ENCODE measurements around the gene SLC25A43. TPM values are rescaled to one million over a fixed set of nuclear protein-coding genes. Genes with fewer than 3 reads are reported as not detected.

SLC25A43 gene
- total and polyA plus RNA-seq, 9 of the 15 experiments (the other 6 are each of a cell fraction or from before 2014, with no cell fraction given), result 1.3 to 8.4 (median 4.0) TPM

GRCh38 chrX:119423631-119424030 lies 24.5 kb downstream of the SLC25A43 start (continued):
- TF ChIP-seq ZNF3 (CRISPR knock-in tag; IDR thresholded peaks at IDR 0.05), result no peak
- no peak for TF ChIP-seq NBN (IDR thresholded peaks at IDR 0.05; ENCODE audit: low read depth)
- no peak for TF ChIP-seq SUPT5H (IDR thresholded peaks at IDR 0.05)
- peak; percentile 93; the same call in 1 of the 2 replicates for TF ChIP-seq CBX1 (IDR thresholded peaks at IDR 0.05; ENCODE audit: low read depth)
- peak; percentile 62 for TF ChIP-seq SMAD1 (IDR thresholded peaks at IDR 0.05; ENCODE audit: low read depth, low read length, partially characterized antibody)
- peak in 1 of 2 experiments; percentile 84; a peak in 1 of 4 replicates for TF ChIP-seq KDM4B (IDR thresholded peaks at IDR 0.05; ENCODE audit: borderline replicate concordance in 2 of 2, low read depth in 1 of 2)

GRCh38 chrX:119424999-119425398 lies 25.9 kb downstream of the SLC25A43 start:
- no peak overlapping the region for H3K9ac ChIP-seq (ENCODE audit: insufficient read depth in 1 of 2, low read depth in 2 of 2, low read length in 2 of 2)
- H3K9me3 ChIP-seq (replicated peaks; ENCODE audit: control insufficient read depth, insufficient read depth, low read depth, low read length), result no peaks in the 10 kb centered on the region
- no TSS peak for BruUV-seq (replicated peaks)
- no peak overlapping the region for H3K27ac ChIP-seq (ENCODE audit: extremely low read depth, low read depth, low read length)
- H3K4me2 ChIP-seq (ENCODE audit: insufficient read depth, low read length), result no peak overlapping the region
- CTCF ChIA-PET (ENCODE audit: low intra/inter-chr PET ratio), result interaction anchor here (0.6 kb wide), 2 partner anchors 35 to 64 kb away, joined by 3 read pairs; no protein-coding TSS in a partner anchor
- ATAC-seq (peak; percentile 75; the same call in 2 of the 3 replicates), DNase-seq (ENCODE audit: extremely low read depth in 1 of 4, low spot score in 3 of 4) (no peak), FAIRE-seq (no peak)
- no peaks in the 10 kb centered on the region for H4K20me1 ChIP-seq (replicated peaks; ENCODE audit: control insufficient read depth, insufficient read depth, low read length)
- no peaks in the 10 kb centered on the region for H3K9me1 ChIP-seq (ENCODE audit: control insufficient read depth, insufficient read depth, low read length)
- no peak overlapping the region for H3K4me3 ChIP-seq
- POLR2A ChIA-PET, result no interaction called here
- in situ Hi-C loops (cut with MboI), result no loop called here
- 57% methylated on average over 5 of the region's 6 CpGs for WGBS (ENCODE audit: insufficient coverage, low coverage, missing lambda C conversion rate)
- H3K4me1 ChIP-seq (replicated peaks in 1 of 2; ENCODE audit: control insufficient read depth in 2 of 2, insufficient read depth in 2 of 2, low read length in 2 of 2), result peaks cover 9 to 12% of the 10 kb centered on the region in 2 experiments; a peak in 4 of 5 replicates
- no peak overlapping the region for H2AFZ ChIP-seq (ENCODE audit: low read depth, low read length)
- 0 out of 3 replicates have a peak, but pooled peaks cover 3% of the 10 kb centered on the region for H3K36me3 ChIP-seq (ENCODE audit: control insufficient read depth, insufficient read depth, low read length)
- intact Hi-C loops (cut with micrococcal nuclease), result no loop called here
- H3K79me2 ChIP-seq (ENCODE audit: control insufficient read depth, insufficient read depth, low read length), result no peaks in the 10 kb centered on the region
- H3K27me3 ChIP-seq (ENCODE audit: control insufficient read depth in 2 of 2, insufficient read depth in 2 of 2, low read length in 2 of 2), result no peaks in the 10 kb centered on the region
- TF ChIP-seq ZBTB33 (CRISPR knock-in tag; IDR thresholded peaks at IDR 0.05) (peak; percentile 48; the same call in 1 of the 2 replicates), ZNF407 (IDR thresholded peaks at IDR 0.05; ENCODE audit: low read depth) (no peak), BRD9 (IDR thresholded peaks at IDR 0.05; ENCODE audit: low read depth, partially characterized antibody) (no peak), PCBP2 (IDR thresholded peaks at IDR 0.05; ENCODE audit: low read depth, low read length, poor library complexity, severe bottlenecking) (no peak)
